GM19452 (cell line): ENCODE results near the gene MRPS35.
"Not testable (repeated sequence)": the region's sequence is repeated elsewhere in the genome, so short reads cannot be mapped to it uniquely, and the experiment has no call there.

ENCODE experiments used
- ATAC-seq: cut with Tn5 transposase; IDR thresholded peaks from one replicate; pipeline ENCODE4 v1.9.1; 2021; ENCODE audit not compliant: unreplicated experiment

The MRPS35 gene

DNA sequence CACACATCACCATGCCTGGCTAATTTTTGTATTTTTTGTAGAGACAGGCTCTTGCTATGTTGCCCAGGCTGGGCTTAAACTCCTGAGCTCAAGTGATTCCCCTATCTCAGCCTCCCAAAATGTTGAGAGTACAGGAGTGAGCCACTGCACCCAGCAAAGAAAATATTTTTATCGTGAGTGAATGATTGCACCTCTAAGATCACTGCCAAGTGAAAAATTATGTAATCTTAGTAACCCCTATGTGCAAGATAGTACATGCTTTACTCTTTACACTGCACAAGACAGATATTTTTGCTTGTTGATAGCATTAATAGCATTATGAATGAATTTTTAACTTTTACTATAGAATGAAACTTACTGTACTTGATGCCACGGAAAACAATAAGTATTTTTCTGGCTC, 3.4 kb upstream of the MRPS35 start:
- ATAC-seq = no peak

- ATAC-seq = no peak
These were observed 1.3 kb upstream of the MRPS35 start for GRCh38 chr12:27709212-27709931.

DNA sequence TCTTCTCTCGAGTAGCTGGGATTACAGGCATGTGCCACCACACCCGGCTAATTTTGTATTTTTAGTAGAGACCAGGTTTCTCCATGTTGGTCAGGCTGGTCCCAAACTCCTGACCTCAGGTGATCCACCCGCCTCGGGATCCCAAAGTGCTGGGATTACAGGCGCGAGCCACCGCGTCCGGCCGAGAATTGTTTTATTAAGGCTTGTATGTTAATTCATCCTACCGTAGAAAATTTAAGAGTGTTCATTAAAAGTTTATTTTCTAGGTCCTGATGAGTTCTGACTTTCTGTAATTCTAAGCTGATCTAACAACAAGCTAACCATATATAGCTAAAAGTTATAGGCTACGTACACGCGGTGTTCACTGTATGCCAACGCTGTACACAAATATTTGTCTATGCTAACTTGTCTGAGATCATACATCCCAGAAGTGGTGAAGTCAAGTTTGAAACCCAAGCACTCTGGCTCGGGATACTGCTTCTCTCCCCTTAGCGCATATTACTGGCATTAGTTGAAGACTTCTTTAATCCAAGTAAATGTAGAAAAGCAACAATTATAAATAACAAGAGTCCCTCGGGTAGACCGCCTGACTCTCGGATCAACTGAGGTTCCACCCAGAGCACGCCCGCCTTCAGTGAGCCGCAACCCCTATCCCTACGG, 570 bp upstream of the MRPS35 start:
- peak; percentile 43 for ATAC-seq

DNA sequence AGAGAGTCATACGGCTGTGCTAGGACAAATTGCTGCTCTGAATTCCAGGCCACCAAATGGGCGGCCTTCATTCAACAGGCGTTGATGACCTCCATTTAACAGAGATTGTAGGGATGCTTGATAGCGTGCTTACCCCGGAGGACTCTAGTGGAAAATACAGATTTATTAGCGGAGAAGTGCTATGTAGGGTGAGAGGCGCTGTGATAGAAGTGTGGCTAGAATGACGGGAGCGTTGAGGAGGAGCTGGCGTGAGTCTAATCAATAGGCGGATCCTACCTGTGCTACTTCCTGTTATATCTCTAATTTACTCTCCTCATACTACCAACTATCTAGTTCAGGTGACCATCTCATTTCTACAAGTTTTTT, 668 bp downstream of the MRPS35 start:
- ATAC-seq = peak; percentile 7

GRCh38 chr12:27711967-27712366, 1.3 kb downstream of the MRPS35 start:
- no peak for ATAC-seq

- no peak for ATAC-seq
These were observed 12.6 kb downstream of the MRPS35 start for GRCh38 chr12:27723212-27723611.

- no peak for ATAC-seq
These were observed 19.5 kb downstream of the MRPS35 start for GRCh38 chr12:27730097-27730588.

DNA sequence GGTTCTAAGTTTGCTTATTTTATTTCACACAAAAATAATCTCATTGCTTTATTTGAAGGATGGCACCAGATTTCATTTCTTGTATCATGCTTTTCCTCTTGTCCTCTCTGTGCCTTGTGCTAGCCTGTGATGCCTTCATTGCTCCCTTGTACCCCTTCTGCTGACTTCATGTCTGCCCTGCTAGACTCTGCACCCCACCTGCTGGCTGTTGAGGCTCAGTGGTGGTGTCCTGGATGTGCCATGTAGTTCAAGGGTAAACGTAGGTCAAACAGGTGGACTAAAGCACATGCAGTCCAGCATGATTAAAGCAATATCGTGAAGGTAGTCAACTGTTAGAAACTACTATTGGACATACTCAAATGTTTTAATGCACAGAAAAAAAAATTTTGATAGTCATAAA, 21.6 kb downstream of the MRPS35 start:
- peak; percentile 60 for ATAC-seq

- ATAC-seq = no peak
These were observed 22.5 kb downstream of the MRPS35 start for GRCh38 chr12:27733052-27733656.

- no peak for ATAC-seq
These were observed 23.2 kb downstream of the MRPS35 start for GRCh38 chr12:27733791-27734190.

- ATAC-seq = not testable (repeated sequence)
These were observed 23.7 kb downstream of the MRPS35 start for GRCh38 chr12:27734321-27734720.

DNA sequence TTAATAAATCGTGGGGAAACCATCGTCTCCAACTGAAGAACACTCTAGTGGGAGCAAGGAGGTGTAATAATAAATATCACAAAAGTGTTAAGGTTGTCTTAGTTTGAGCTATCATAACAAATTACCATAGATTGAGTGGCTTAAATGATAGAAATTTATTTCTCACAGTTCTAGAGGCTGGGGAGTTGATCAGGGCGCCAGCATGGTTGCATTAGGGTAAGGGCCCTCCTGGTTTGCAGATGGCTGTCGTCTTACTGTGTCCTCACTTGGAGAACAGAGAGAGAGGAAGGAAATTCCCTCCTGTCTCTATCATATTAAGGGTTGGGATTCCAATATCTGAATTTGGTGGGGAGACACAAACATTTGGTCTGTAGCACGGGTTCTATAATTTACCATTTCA, 33.0 kb downstream of the MRPS35 start:
- ATAC-seq = no peak

DNA sequence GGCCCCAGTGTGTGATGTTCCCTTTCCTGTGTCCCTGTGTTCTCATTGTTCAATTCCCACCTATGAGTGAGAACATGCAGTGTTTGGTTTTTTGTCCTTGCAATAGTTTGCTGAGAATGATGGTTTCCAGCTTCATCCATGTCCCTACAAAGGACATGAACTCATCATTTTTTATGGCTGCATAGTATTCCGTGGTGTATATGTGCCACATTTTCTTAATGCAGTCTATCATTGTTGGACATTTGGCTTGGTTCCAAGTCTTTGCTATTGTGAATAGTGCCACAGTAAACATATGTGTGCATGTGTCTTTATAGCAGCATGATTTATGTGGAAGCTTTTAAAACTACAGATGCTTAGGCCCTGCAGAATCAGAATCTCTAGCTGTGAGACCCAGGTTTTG, 35.1 kb downstream of the MRPS35 start:
- not testable (repeated sequence) for ATAC-seq

- ATAC-seq = no peak
These were observed 36.6 kb downstream of the MRPS35 start for GRCh38 chr12:27747111-27747820.

- ATAC-seq = no peak
These were observed 40.9 kb downstream of the MRPS35 start for GRCh38 chr12:27751386-27752047.

DNA sequence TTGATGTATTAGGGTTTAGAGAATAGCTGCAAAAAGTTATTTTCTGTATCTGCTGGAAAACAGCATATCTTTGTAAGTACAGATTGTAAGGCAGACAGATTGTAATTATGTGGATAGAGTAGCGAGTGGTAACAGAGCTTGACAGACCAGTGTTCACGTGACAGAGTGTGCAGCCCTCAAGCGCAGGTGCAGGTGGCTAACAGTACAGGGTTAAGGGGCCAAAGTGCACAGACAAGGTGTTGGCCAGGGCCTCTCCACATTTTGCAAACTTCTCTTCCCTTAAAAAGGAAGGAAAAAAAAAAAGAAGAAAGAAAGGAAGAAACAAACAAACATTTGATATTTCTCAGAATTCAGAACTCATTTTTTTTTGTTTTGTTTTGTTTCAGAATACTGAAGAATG, 44.2 kb downstream of the MRPS35 start:
- no peak for ATAC-seq

GRCh38 chr12:27756670-27757195, 46.1 kb downstream of the MRPS35 start:
- no peak for ATAC-seq

GRCh38 chr12:27762757-27763156, 52.1 kb downstream of the MRPS35 start:
- no peak for ATAC-seq

GRCh38 chr12:27766587-27766986, 56.0 kb downstream of the MRPS35 start:
- no peak for ATAC-seq

GRCh38 chr12:27769142-27769673, 58.6 kb downstream of the MRPS35 start:
- no peak for ATAC-seq
